ENCODE results near the gene OR11L1. TPM values are rescaled to one million over a fixed set of nuclear protein-coding genes. Genes with fewer than 3 reads are reported as not detected.

OR11L1 gene
- total RNA-seq, 1 experiment from 2014 or later: not detected

GRCh38 chr1:247864644-247865043 lies 22.9 kb upstream of the OR11L1 start:
- TF ChIP-seq JAZF1 (CRISPR knock-in tag; IDR thresholded peaks at IDR 0.05) (no peak), NR3C1 (CRISPR knock-in tag; conservative IDR thresholded peaks at IDR 0.05; ENCODE audit: low read depth) (no peak), FOXJ3 (CRISPR knock-in tag; IDR thresholded peaks at IDR 0.05; ENCODE audit: borderline replicate concordance) (no peak), ZNF425 (CRISPR knock-in tag; conservative IDR thresholded peaks at IDR 0.05) (no peak), TEAD4 (CRISPR knock-in tag; IDR thresholded peaks at IDR 0.05) (no peak), AFF4 (CRISPR knock-in tag; IDR thresholded peaks at IDR 0.05; ENCODE audit: borderline replicate concordance) (no peak), CREM (CRISPR knock-in tag; IDR thresholded peaks at IDR 0.05) (no peak), ZNF281 (CRISPR knock-in tag; IDR thresholded peaks at IDR 0.05) (no peak), NR2C2 (CRISPR knock-in tag; IDR thresholded peaks at IDR 0.05) (no peak), TCF7 (CRISPR knock-in tag; IDR thresholded peaks at IDR 0.05; ENCODE audit: low read depth) (no peak), SMAD3 (CRISPR knock-in tag; IDR thresholded peaks at IDR 0.05; ENCODE audit: borderline replicate concordance) (no peak), SMAD4 (CRISPR knock-in tag; IDR thresholded peaks at IDR 0.05) (no peak), TEAD1 (CRISPR knock-in tag; IDR thresholded peaks at IDR 0.05) (no peak), ETV6 (CRISPR knock-in tag; IDR thresholded peaks at IDR 0.05) (no peak), ZNF416 (CRISPR knock-in tag; IDR thresholded peaks at IDR 0.05) (no peak), E2F5 (CRISPR knock-in tag; IDR thresholded peaks at IDR 0.05) (no peak), ZSCAN18 (CRISPR knock-in tag; IDR thresholded peaks at IDR 0.05) (no peak), MLX (CRISPR knock-in tag; IDR thresholded peaks at IDR 0.05) (no peak), ATF6 (CRISPR knock-in tag; IDR thresholded peaks at IDR 0.05) (no peak), ARID4B (CRISPR knock-in tag; IDR thresholded peaks at IDR 0.05; ENCODE audit: borderline replicate concordance) (no peak)
- POLR2A ChIA-PET: no interaction called here
- Mint-ChIP-seq H3K27me3 (ENCODE audit: low read depth) (no peaks in the 10 kb centered on the region), H3K9me3 (peaks cover 38% of the 10 kb centered on the region), H3K36me3 (peaks cover 25% of the 10 kb centered on the region), H3K27ac (no peak overlapping the region), H3K4me3 (no peak overlapping the region), H3K4me1 (no peaks in the 10 kb centered on the region)
- DNase-seq (ENCODE audit: low spot score) (no peak), ATAC-seq (no peak)
- CTCF ChIA-PET: no interaction called here

All from WTC11 (cell line).